ENCODE measurements around the gene VOPP1.

Gene VOPP1

GRCh38 chr7:55553024-55553345 is 19.3 kb downstream of the VOPP1 start:
- no peak for DNase-seq

GRCh38 chr7:55552320-55553023 is 19.8 kb downstream of the VOPP1 start:
- no peak for DNase-seq

- no peak for DNase-seq
Observed at GRCh38 chr7:55550841-55551537, 21.3 kb downstream of the VOPP1 start.

- DNase-seq, result no peak
Observed at GRCh38 chr7:55550010-55550663, 22.2 kb downstream of the VOPP1 start.

DNA sequence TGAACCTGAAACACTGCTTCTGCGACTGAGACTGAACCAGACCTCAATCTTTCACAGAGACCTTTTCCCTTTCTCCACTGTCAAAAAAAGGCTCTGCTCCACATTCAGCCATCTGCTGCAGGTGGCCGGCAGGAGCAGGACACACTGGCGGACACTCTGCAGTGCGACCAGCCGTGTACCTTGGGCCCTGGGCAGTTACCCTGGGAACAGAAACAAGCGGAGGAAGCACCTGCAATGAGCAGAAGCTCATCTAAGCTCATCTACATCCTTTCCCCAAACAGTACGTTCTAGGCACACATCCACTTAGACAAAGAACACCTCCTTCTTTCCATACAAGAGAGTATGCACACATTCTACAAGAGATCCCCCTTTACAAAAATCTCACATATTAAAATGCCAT is 22.8 kb downstream of the VOPP1 start:
- no peak for DNase-seq

DNA sequence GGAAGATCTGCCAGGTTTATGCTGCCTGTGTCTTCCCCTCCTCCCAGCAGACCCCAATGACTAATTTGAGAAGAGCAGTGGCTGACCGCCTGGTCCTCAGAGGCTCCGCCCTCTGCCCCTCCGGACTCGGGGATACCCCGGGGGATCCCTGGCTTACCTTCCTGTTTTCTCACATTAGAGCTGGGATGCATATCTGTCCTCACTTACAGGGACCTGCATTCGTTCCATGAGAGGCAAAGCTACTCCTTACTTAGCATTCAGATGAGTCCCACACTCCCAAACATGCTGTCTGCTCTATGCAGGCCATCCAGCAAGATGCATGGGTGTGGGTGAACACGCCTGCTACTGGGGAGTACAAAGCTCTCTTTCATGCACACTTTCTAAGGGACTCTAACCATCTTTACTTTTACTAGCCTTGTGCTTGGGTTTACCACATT is 24.0 kb downstream of the VOPP1 start:
- DNase-seq, result no peak

DNA sequence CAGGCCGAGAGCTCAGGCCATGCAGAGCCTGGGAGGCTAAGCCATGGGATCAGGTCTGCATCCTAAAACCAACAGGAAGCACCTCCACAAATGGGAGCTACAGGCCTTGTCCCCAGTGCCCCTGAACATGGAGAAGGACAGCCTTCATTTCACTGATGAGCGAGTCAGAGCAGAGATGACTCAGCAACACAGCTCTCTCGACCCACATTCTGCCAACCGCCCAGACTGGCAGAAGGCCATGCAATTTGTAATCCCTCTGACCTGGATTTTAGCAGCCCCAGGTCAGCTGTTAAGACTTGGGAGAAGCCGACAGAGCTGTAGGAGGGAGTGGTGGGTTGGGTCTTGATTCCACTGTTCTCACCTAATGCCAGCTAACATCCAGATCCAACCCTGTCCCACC is 25.5 kb downstream of the VOPP1 start:
- no peak for DNase-seq

DNA sequence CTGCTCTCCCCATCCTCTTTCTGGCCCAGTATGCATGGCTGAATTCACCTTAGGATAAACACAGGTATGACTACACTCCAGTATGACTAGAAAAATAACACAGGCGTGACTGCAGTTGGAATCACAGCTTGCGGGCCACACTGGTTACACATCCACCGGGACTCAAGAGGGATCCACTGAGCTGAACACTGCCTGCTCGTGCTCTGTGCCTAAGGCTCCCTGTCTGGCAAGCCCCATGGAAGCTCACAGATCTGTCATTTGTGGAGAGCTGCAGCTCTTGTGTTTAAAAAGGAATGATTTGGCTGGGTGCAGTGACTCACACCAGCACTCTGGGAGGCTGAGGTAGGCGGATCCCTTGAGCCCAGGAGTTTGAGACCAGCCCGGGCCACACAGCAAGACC is 26.8 kb downstream of the VOPP1 start:
- DNase-seq, result no peak

- no peak for DNase-seq
Observed at GRCh38 chr7:55540226-55540858, 32.0 kb downstream of the VOPP1 start.

DNA sequence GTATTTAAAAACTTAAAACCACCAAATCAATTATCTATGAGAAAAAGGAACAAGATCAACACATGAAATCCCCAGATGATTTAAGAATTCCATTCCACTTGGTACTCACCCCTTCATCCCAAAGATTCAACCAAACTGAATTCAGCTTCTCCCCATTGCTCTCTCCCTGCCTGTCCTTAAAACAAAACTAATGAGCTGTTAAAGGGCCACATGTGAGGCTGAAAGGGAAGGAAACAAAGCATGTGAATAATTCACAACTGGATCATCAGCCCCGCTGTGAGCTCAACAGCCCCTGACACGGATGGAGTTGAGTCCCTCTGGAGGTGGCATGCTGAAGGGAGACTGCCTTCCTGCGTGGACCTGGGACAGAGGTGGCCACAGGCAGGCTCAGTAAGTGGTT is 32.9 kb downstream of the VOPP1 start:
- no peak for DNase-seq

GRCh38 chr7:55538538-55538937 is 33.8 kb downstream of the VOPP1 start:
- no peak for DNase-seq

GRCh38 chr7:55537458-55537990 is 34.8 kb downstream of the VOPP1 start:
- DNase-seq, result no peak

DNA sequence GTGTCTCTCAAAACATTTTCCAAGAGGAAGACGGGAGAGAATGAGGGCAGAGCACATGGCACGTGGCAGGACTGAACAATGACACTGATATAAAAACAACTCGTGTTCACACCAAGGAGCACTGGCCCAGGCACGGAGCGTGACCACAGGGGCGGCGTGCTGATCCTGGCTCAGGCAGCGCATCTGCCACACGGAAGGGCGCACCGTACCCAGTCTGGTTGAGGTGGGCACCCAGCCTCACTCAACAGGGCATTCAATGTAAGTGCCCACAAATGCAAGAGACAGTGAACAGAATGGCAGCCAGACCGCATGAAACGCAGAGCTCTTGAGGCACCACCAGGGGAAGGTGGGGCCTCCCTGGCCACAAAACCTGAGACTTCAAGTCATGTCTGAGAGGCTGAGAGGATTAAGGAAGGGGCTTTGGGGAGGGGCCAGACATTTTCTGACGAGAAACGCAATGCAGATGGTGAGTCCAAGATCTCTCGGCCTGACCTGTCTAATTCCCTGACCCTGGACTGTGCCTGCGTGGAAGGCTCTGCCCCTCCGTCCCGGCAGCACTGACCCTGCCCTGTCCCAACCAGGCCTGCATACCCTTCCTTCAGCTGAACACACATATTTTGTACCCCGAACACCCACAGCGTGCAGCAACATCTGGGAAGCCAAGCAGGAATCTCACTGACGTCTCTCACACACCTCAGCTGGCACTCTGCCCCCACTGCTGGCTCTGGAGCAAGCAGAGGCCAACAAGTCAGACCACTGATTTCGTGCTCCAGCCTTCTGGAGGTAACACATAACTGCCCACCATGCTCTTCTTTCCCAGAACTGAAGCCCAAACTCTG is 35.5 kb downstream of the VOPP1 start:
- DNase-seq, result no peak

DNA sequence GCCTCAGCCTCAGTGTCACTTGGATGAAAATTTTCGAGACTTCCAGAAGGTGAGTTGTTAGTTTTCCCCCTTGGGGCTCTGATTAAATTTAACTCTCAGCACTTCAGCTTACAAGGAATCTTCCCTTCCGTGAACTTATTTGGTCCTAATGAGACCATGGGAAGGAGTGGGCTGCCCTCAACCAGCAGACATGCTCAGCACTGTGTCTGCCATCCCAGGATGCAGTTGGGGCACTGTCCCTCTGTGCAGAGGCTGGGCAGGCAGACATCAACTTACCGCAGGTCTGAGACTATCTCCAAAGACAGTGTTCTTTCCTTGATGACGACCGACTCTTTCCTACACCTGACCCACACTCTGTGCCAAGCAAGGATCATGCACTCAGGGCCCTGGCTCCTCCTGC is 36.7 kb downstream of the VOPP1 start:
- no peak for DNase-seq

DNA sequence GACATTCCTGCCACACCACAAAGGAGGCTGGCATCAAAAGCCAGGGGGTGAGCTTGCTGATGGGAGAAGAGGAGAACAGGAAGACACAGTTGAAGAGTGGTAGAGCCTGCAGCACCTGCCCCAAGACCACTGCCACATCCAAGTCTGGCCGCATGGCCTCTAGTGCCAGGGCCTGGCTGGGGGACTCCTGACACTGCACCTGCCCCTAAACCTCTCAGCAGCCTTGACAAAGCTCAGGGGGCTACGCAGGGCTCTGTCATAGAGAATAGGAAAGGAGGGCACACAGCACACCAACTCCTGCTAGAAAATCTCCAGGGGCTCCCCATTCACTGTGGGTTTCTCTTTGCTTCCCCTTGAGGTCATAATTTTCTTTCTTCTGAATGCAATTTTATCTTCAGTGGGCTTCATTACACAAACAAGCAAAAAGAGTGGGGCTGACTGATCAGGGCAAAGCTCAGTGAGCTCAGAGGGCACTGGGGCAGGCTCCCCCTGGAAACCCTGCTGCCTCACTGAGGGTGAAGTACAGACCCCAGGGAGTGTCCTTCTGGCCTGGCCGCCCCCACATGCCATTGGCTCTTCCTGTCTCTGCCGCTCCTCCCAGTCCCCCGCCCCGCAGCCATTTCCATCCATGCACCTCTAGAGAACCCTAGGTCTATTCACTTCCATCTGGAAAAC is 37.2 kb downstream of the VOPP1 start:
- DNase-seq, result no peak

DNA sequence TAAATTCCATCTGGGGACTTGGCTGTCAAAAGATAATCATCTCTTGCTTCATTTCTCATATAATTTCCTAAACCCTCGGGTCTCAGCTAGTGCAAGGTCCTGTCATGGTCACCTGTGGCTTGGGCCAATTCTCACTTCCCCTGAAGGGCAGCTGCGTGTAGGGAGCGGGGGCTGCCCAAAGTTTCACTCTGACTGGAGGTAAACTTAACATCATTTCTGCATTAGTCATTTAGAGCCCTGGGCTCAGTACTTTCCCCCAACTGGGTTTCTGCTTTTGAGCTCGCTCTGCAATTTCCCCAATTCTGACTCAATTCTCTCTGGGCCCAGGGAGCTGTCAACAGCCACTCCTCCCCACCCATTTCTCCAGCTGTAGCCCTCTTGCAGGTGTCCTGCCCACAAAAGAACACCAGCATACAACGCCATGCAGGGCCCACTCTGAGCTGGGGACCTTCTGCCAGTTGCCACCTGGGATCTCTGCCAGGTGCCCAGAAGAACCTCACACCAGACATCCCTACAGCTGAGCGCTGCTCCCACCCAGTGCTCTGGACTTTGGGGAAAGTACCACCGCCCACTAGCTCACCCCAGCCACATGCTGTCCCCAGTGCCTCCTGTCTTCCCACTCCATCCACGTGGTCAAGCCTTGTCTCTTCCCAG is 37.9 kb downstream of the VOPP1 start:
- peak; percentile 59 to 62 for DNase-seq

GRCh38 chr7:55533729-55534080 is 38.6 kb downstream of the VOPP1 start:
- no peak for DNase-seq

DNA sequence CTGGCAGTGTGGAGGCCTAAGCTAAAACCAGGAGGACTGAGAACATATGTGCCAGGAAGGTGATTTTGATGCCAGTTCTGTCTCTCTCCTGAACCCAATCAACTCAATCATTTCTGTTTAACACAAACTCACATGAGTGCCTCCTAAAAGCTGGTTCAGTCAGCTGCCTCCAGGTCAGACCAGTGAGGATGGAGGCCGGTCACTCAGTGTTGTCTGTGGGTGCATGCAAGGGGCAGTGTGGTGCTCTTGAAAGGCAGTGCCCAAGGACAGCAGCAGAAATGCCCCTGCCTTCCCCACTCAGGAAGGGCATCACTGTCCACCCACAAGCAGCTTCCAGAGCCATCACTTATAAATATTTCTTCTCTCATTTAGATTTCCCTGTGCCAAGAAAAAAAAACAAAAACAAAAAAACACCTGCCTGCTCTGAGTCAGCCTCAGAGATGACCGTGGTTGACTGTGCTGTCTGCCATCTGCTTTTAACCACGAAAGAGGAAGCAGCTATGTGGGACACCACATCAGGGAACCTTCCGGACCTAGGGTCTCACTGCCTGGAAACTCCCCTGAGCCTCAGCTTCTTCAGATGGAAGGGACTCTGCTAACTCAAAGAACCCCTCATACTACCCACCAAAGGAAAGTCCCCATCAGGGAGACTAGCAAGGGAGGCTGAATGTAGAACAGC is 39.1 kb downstream of the VOPP1 start:
- DNase-seq, result peak; percentile 50 to 59

DNA sequence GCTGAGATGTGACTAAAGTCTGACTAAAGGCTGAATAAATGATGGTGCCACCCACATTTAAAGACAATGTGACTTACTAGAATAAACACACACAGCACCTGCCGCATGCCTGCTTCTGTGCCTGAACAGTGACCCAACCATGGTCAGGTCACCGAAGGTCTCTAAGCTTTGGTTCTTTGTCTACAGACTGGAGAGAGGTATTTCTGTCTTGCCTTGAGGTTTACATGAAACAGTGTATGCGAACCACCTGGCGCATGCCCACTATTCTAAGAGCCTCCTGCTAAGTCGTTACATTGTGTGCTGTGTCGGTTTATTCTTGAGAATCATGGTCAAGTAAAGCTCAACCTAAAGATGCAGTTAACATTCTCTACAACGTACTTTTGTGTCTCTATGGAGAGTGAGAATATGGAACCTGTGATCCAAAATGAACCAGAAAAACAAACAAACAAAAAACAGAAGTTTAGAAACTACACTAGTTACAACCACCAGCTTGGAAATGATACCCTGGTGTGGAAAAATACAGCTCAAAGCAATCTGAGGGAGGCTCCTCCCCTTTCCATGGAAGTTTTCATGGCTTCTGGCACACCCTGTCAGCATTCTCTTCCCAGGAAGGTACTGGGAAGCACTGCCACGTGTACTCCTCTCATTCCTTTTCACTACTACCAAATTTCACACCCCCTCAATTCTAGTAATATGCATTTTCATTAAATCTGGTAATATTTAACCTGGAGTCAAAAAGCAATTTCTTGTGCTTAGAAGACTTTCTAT is 40.0 kb downstream of the VOPP1 start:
- no peak for DNase-seq

DNA sequence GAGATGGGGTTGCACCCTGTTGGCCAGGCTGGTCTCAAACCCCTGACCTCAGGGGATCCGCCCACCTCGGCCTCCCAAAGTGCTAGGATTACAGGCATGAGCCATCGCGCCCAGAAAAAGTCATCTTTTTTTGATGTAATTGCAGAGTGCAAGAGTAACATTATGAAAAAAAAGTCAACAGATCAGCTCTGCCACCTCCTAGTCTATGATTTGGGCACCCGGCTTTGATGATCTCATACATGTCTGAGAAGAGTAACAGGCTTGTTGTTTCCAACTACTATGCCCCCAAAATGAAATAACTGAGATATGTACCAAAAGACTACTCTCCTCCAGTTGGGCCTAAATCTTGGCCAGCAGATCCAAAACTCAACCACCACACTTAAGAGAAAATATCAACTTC is 40.8 kb downstream of the VOPP1 start:
- DNase-seq, result no peak
